Measurements from ENCODE around the gene NEDD1. TPM values are rescaled to one million over a fixed set of nuclear protein-coding genes. Genes with fewer than 3 reads are reported as not detected.

NEDD1 gene
- total RNA-seq, 1 experiment from 2014 or later: 35.4 TPM

DNA sequence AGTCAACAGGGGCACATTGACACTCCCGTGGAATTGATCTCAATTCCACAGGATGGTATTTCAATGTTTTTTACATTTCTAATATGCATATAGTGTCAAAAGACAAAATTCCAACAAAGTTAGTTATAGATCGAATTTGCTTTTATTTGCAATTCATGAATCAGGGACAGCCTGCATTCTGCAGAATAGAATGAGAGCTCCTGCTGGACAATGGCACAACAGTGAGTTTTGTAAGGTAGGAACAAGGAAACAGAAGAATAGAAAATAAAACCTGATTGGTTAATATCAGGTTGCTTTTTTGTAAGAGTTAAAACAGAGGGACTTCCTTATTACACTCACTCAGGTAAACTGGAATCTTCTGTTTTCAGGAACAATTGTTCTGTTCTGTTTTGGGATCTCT, 32.8 kb upstream of the NEDD1 start:
- H3K9ac ChIP-seq (ENCODE audit: low read length): no peak overlapping the region
- BruUV-seq (replicated peaks): no TSS peak
- no peak overlapping the region for H3K27ac ChIP-seq (ENCODE audit: low read depth, low read length)
- H2AFZ ChIP-seq (ENCODE audit: low read depth, low read length, poor library complexity, severe bottlenecking): no peak overlapping the region
- no peaks in the 10 kb centered on the region for H3K9me2 ChIP-seq (ENCODE audit: insufficient read depth)
- H3K4me3 ChIP-seq (replicated peaks in 1 of 2; ENCODE audit: low read depth in 1 of 2, low read length in 2 of 2): no peak overlapping the region
- H3K27me3 ChIP-seq (ENCODE audit: insufficient read depth, low read length): peaks cover 40% of the 10 kb centered on the region
- TF ChIP-seq ZFX (IDR thresholded peaks at IDR 0.05) (no peak), POLR2AphosphoS5 (IDR thresholded peaks at IDR 0.05; ENCODE audit: low read depth, low read length) (no peak), CEBPB (IDR thresholded peaks at IDR 0.05; ENCODE audit: low read depth) (no peak), EGR1 (IDR thresholded peaks at IDR 0.05; ENCODE audit: low read depth) (no peak), RAD21 (IDR thresholded peaks at IDR 0.05; ENCODE audit: low read depth) (no peak), ZNF274 (IDR thresholded peaks at IDR 0.05; ENCODE audit: low read depth, low read length) (no peak), POLR2A (IDR thresholded peaks at IDR 0.05; ENCODE audit: borderline replicate concordance, extremely low read depth, insufficient read depth, insufficient read length) (no peak), ELF1 (IDR thresholded peaks at IDR 0.05; ENCODE audit: borderline replicate concordance, low read depth) (no peak), SIN3A (IDR thresholded peaks at IDR 0.05; ENCODE audit: low read depth) (no peak), SRF (IDR thresholded peaks at IDR 0.05; ENCODE audit: low read depth) (no peak)
- ATAC-seq (no peak), DNase-seq (ENCODE audit: low read depth, low spot score) (no peak)
- RAD21 ChIA-PET (ENCODE audit: low non-redundant PET in 1 of 2, low total read pairs in 2 of 2, uncharacterized antibody in 2 of 2, unreplicated experiment in 2 of 2): no interaction called here
- H3K4me1 ChIP-seq (ENCODE audit: control insufficient read depth in 1 of 2, insufficient read depth in 2 of 2, low read length in 2 of 2): no peaks in the 10 kb centered on the region
- no peaks in the 10 kb centered on the region for H4K20me1 ChIP-seq (ENCODE audit: insufficient read depth)
- no peaks in the 10 kb centered on the region for H3K36me3 ChIP-seq (ENCODE audit: control insufficient read depth in 1 of 2, insufficient read depth in 2 of 2, low read length in 2 of 2)
- H3K4me2 ChIP-seq (ENCODE audit: low read length): no peak overlapping the region
- H3K9me3 ChIP-seq (ENCODE audit: control insufficient read depth in 1 of 2, insufficient read depth in 1 of 2, low read depth in 1 of 2, low read length in 2 of 2): no peaks in the 10 kb centered on the region
- intact Hi-C loops (cut with micrococcal nuclease): no loop called here
- CTCF ChIA-PET: no interaction called here
- POLR2A ChIA-PET: no interaction called here
- no peaks in the 10 kb centered on the region for H3K79me2 ChIP-seq (ENCODE audit: insufficient read depth, low read length)

DNA sequence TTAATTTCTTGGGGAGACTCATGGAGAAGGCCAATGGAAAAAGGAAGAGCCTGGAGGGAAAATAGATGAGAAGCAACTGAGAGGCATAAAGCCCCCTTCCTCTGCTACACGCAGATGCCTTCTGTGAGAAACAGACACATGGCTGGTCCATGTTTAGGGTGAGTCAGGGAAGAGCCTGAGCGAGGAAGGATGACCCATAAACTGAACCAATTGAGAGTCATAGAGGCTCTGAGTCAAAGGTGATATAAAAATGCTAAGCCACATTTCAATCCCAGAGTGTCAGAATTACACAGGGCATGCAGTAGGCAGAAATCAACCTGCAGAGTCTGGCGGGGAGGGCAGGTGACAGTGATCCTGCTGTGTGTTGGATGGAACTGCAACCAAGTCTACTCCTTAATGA, 30.1 kb upstream of the NEDD1 start:
- H3K36me3 ChIP-seq (ENCODE audit: control insufficient read depth in 1 of 2, insufficient read depth in 2 of 2, low read length in 2 of 2): no peaks in the 10 kb centered on the region
- no peaks in the 10 kb centered on the region for H3K9me3 ChIP-seq (ENCODE audit: control insufficient read depth in 1 of 2, insufficient read depth in 1 of 2, low read depth in 1 of 2, low read length in 2 of 2)
- H3K27ac ChIP-seq (ENCODE audit: low read depth, low read length): no peak overlapping the region
- no peaks in the 10 kb centered on the region for H3K79me2 ChIP-seq (ENCODE audit: insufficient read depth, low read length)
- no peak overlapping the region for H3K4me2 ChIP-seq (ENCODE audit: low read length)
- TF ChIP-seq EGR1 (IDR thresholded peaks at IDR 0.05; ENCODE audit: low read depth) (no peak), ELF1 (IDR thresholded peaks at IDR 0.05; ENCODE audit: borderline replicate concordance, low read depth) (no peak), EZH2phosphoT487 (IDR thresholded peaks at IDR 0.05; ENCODE audit: borderline replicate concordance) (no peak), ZNF274 (IDR thresholded peaks at IDR 0.05; ENCODE audit: low read depth, low read length) (no peak), JUND (IDR thresholded peaks at IDR 0.05) (no peak), SIN3A (IDR thresholded peaks at IDR 0.05; ENCODE audit: low read depth) (no peak)
- no peaks in the 10 kb centered on the region for H4K20me1 ChIP-seq (ENCODE audit: insufficient read depth)
- DNase-seq (ENCODE audit: low read depth, low spot score) (no peak), ATAC-seq (no peak)
- POLR2A ChIA-PET: no interaction called here
- H3K9me2 ChIP-seq (ENCODE audit: insufficient read depth): no peaks in the 10 kb centered on the region
- H3K9ac ChIP-seq (ENCODE audit: low read length): no peak overlapping the region
- H3K4me3 ChIP-seq (replicated peaks in 1 of 2; ENCODE audit: low read depth in 1 of 2, low read length in 2 of 2): no peak overlapping the region
- no TSS peak for BruUV-seq (replicated peaks)
- H3K4me1 ChIP-seq (ENCODE audit: control insufficient read depth in 1 of 2, insufficient read depth in 2 of 2, low read length in 2 of 2): no peaks in the 10 kb centered on the region
- no peak overlapping the region for H2AFZ ChIP-seq (ENCODE audit: low read depth, low read length, poor library complexity, severe bottlenecking)
- RAD21 ChIA-PET (ENCODE audit: low non-redundant PET in 1 of 2, low total read pairs in 2 of 2, uncharacterized antibody in 2 of 2, unreplicated experiment in 2 of 2): no interaction called here
- CTCF ChIA-PET: no interaction called here
- peaks cover 40% of the 10 kb centered on the region for H3K27me3 ChIP-seq (ENCODE audit: insufficient read depth, low read length)
- intact Hi-C loops (cut with micrococcal nuclease): no loop called here

Data from HCT116 (cell line).